Stimulated activated CD8-positive, alpha-beta memory T cell treated with anti-CD3 and anti-CD28 coated beads, Interleukin-7, amount 100 ng/mL, for 48 hours (primary cell): ENCODE measurements around the gene SGIP1.

Experiments
- DNase-seq, 2 donors: peaks; one replicate each; pipeline ENCODE4 v3.0.0-alpha.2; 2020; ENCODE audit warnings: low read depth in 1 of 2; ENCODE audit errors: extremely low read depth in 1 of 2

SGIP1 gene

GRCh38 chr1:66533804-66534740, at the start of gene SGIP1:
Gene SGIP1 (plus strand): TSS chr1:66534153. CDS start chr1:66534359, 206 bp downstream.
- no peak for DNase-seq

DNA sequence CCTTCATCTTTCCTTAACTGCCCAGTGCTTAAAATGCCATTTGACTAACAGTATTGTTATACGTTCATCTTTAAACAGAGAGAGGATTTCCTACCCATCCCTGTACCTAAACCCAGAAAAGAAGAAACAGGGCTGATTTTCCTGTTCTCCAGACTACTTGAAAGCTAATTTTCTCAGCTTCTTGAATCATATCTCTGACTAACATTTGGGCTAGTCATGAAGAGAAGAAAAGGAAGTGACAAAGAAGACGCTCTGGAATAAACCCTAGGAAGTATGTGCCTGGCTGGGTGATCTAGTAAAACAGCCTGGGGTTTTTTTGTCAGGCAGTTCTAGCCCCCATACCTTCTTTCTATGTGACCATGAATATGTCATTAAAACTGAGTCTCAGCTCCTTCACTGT, 44.8 kb upstream of the SGIP1 start:
- DNase-seq, result no peak

DNA sequence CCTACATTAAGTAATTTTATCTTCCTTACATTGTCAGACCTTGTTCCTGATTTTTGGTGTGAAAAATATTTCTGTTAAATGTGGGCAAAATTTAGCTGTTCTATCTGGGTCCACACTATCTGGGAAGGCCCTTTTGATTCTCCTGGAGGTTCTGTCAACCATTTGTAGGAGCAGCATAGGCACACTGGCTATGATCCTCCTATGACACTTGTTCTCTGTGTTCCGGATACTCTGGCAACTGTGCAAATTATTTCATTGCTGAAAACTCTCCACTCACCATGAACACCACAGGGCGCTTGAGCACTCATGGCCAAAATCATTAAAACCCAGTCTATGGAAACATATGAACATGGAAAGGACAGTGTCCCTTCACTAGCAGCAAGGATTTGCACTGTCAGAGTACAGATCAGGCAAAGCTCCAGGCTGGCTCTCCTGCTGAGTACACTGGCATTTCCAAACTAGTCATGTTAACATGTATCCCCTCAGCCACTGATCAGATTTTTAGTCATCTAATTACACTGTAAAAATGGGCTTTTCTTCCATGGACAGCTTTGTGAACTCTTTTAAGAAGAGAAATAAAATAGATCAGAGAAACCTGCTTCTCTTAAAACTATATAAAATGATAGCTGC, 43.9 kb upstream of the SGIP1 start:
- no peak for DNase-seq

- DNase-seq, result no peak
Measured at GRCh38 chr1:66490816-66491215, 43.1 kb upstream of the SGIP1 start.

GRCh38 chr1:66492424-66492823, 41.5 kb upstream of the SGIP1 start:
- DNase-seq, result no peak

DNA sequence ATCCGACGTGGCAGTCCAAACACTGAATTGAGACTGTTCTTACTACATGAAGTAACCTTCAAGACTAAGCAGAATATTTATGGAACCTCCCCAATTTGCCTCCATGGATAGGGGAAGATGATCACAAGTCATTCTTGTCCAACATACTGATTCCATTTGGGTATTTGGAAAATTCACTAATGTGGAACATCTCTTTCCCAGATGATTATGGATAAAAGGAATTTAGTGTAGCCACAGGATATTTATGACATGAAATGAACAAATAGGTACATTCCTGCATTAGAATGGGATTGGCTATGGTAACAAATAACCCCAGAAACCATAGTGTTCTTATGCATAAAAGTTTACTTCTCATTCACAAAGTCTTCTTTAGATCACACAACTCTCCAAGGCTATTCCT, 40.2 kb upstream of the SGIP1 start:
- no peak for DNase-seq

DNA sequence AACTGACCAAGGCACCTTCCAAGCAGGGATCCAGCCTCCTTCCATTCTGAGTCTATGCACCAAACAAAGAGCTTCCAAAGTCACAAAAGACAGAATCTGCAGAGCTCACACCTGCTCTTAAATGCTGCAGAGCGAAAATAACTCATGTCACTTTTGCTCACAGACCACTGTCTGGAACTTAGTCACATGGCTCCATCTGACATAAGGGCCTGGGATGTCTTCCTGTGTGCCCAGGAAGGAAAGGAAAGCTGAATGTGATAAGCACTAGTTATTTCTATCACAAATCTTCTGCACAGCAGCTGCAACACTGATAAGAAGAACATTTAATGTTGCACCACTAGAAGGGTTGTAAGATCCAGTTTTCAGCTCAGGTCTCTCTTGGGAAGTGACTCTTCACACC, 39.5 kb upstream of the SGIP1 start:
- DNase-seq, result no peak

GRCh38 chr1:66495495-66495894, 38.5 kb upstream of the SGIP1 start:
- DNase-seq, result no peak

DNA sequence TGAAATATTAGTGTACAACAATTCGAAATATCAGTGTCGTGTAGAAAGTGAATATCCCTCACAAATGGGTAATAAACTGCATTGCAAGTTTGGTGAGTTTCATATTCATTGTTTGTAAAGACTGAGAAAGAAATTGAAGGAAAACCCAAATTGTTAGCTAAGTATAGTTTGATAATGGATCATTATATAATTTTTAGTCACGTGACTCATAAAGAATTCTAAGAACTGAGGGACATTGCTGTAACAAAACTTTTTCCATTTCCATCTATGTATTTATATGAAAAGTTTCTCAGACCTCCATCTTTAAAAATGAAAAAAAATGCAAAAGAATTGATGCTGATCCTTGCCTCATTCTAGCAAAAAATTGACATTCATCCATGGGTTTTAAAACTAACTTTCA, 36.0 kb upstream of the SGIP1 start:
- DNase-seq, result no peak

DNA sequence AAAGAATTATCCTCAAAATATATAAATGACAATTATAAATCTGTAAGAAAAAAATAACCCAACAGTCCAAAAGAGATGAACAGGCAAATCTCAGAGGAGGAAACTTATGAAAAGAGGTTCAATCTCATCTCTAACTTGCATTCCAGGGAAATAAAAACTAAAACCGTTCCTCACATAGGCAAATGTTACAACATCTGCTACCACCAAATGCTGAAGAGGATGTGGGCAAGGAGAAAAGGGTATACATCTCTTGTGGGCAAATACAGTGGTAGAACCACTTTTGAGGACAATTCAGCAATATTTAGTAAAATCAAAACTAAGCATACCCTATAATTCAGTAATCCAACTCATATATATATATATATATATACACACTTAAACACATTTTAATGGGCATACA, 33.7 kb upstream of the SGIP1 start:
- no peak for DNase-seq

DNA sequence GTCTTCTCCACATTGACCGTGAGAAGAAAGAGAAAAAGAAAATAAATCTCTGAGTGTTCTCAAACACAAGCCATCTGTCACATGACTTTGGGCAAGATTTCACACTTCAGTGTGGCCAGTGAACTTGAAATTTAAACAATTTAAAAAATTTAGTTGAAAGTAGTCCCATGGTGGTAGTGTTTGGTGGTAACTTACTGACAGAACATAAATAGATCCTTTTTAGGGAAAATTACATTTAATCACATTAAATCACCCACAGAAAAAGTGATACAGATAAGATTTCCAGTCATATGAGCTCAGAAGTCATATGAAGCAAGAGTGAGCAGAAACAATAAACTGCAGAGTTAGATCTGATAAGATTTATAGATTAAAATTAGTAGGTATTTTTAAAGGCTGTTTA, 31.9 kb upstream of the SGIP1 start:
- no peak for DNase-seq

- peak in 1 of 2 donors; percentile 7 for DNase-seq
Measured at GRCh38 chr1:66503841-66504470, 30.0 kb upstream of the SGIP1 start.

DNA sequence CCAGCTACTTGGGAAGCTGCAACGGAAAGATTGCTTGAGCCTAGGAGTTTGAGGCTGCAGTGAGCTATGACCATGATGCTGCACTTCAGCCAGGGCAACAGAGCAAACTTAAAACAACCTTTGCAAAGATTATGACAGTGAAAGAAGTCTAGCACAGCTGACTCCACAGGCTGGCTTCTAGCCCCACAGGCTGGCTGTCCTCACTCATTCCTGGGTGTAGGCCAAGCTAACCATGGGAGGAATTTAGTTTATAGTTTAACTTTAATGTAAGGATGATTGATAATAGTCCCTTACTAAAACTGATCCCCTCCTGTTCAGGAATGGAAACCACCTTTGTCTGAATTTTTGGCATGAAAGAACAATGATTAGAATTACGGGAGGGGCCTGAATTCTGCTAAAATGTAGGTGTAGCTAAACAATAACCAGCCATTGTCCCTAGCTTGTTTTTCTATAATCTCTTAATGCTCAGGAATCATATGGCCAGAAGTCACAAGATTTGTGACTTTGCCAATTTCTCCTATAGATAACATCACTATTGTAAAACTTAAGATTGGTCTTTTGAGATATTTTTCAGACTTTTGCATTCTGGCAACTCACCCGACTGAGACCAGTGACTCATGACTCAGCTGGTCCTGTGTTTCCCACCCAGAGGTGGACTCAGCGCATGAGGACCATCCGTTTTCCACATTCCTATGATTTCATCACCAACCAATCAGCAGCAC, 28.1 kb upstream of the SGIP1 start:
- no peak for DNase-seq

DNA sequence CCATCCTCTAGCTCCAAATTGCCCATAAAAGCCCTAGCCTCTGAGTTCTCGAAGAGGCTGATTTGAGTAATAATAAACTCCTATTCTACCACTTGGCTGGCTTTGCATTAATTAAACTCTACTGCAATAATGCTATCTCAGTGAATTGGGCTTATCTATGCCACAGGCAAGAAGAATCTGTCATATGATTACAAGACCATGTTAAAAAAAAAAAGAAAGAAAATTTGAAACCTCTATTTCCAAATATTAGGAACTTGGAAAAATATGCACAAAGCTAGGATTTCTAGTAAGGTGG, 27.6 kb upstream of the SGIP1 start:
- no peak for DNase-seq

GRCh38 chr1:66506991-66507390, 27.0 kb upstream of the SGIP1 start:
- DNase-seq, result no peak

GRCh38 chr1:66510407-66510806, 23.5 kb upstream of the SGIP1 start:
- DNase-seq, result no peak

- DNase-seq, result no peak
Measured at GRCh38 chr1:66511118-66511517, 22.8 kb upstream of the SGIP1 start.

DNA sequence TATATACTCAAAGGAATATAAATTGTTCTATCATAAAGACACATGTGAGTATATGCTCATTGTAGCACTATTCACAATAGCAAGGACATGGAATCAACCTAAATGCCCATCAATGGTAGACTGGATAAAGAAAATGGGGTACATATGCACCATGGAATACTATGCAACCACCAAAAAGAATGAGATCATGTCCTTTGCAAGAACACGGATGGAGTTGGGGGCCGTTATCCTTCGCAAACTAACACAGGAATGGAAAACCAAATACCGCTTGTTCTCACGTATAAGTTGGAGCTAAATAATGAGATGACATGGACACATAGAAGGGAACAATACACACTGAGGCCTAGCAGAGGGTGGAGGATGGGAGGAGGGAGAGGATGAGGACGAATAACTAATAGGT, 16.0 kb upstream of the SGIP1 start:
- no peak for DNase-seq

DNA sequence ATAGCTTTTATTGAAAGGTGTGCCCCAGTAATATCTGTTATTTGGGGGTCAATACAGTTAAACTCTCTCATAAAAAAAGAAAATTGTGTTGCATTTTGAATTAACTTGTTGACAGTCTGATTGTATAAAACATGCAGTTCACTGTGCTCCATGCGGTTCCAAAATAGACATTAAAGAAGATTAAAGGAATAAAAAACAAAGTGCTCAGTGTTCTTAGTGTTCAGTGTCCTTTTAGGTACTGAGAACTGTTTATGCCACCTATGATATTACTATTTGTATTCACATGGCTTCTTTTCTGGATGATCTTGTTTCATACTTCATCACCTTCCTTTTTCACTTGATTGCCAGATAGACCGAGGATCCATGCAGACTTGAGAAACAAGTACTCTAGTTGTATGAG, 15.3 kb upstream of the SGIP1 start:
- no peak for DNase-seq

- no peak for DNase-seq
Measured at GRCh38 chr1:66519992-66520391, 14.0 kb upstream of the SGIP1 start.

GRCh38 chr1:66520655-66521054, 13.3 kb upstream of the SGIP1 start:
- no peak for DNase-seq
